ENCODE measurements around the gene NCOR1. TPM values are rescaled to one million over a fixed set of nuclear protein-coding genes. Genes with fewer than 3 reads are reported as not detected.

NCOR1 gene
- total RNA-seq, 2 experiments from 2014 or later: 68.0 to 134 TPM

GRCh38 chr17:16251043-16251442 lies 35.7 kb upstream of the NCOR1 start:
- no peaks in the 10 kb centered on the region for H3K9me2 ChIP-seq (ENCODE audit: insufficient read depth, low read length)
- TF ChIP-seq EZH2phosphoT487 (IDR thresholded peaks at IDR 0.05; ENCODE audit: borderline replicate concordance, low read depth, low read length) (no peak), CTCF (conservative IDR thresholded peaks at IDR 0.05; ENCODE audit: low read length) (no peak)
- POLR2A ChIA-PET: interaction anchor here (0.6 to 1.0 kb wide), 3 partner anchors 38 to 100 kb away, joined by 3 to 4 read pairs (median 3); no protein-coding TSS in a partner anchor
- CTCF ChIA-PET (ENCODE audit: unreplicated experiment): no interaction called here
- BruUV-seq (replicated peaks): no TSS peak
- no peak for DNase-seq (ENCODE audit: low spot score)
- no peaks in the 10 kb centered on the region for H3K9me3 ChIP-seq (ENCODE audit: low read length)
- H3K4me3 ChIP-seq (ENCODE audit: low read depth, low read length, poor library complexity, severe bottlenecking): no peak overlapping the region
- H3K4me1 ChIP-seq (ENCODE audit: insufficient read depth, low read length, poor library complexity, severe bottlenecking): no peaks in the 10 kb centered on the region
- H2AFZ ChIP-seq (ENCODE audit: low read length): no peak overlapping the region
- intact Hi-C loops (cut with micrococcal nuclease; ENCODE audit: unreplicated experiment): no loop called here
- no peaks in the 10 kb centered on the region for H3K79me2 ChIP-seq (ENCODE audit: insufficient read depth, low read depth, low read length)
- H3K27ac ChIP-seq (ENCODE audit: low read depth, low read length, poor library complexity, severe bottlenecking): no peak overlapping the region
- H3K4me2 ChIP-seq (ENCODE audit: low read length): no peak overlapping the region
- H3K36me3 ChIP-seq (ENCODE audit: insufficient read depth, low read length): peaks cover 13% of the 10 kb centered on the region; the same call in 1 of the 2 replicates
- no peaks in the 10 kb centered on the region for H4K20me1 ChIP-seq (ENCODE audit: insufficient read depth, low read length)

- Histone ChIP-seq H3K9me3 (ENCODE audit: low read length) (no peaks in the 10 kb centered on the region), H3K4me1 (ENCODE audit: insufficient read depth, low read length, poor library complexity, severe bottlenecking) (no peaks in the 10 kb centered on the region), H3K4me3 (ENCODE audit: low read depth, low read length, poor library complexity, severe bottlenecking) (no peak overlapping the region), H3K27ac (ENCODE audit: low read depth, low read length, poor library complexity, severe bottlenecking) (no peak overlapping the region), H3K9me2 (ENCODE audit: insufficient read depth, low read length) (no peaks in the 10 kb centered on the region), H3K36me3 (ENCODE audit: insufficient read depth, low read length) (peaks cover 13% of the 10 kb centered on the region; the same call in 1 of the 2 replicates), H2AFZ (ENCODE audit: low read length) (no peak overlapping the region), H4K20me1 (ENCODE audit: insufficient read depth, low read length) (no peaks in the 10 kb centered on the region), H3K79me2 (ENCODE audit: insufficient read depth, low read depth, low read length) (no peaks in the 10 kb centered on the region), H3K4me2 (ENCODE audit: low read length) (no peak overlapping the region)
- DNase-seq (ENCODE audit: low spot score): no peak
- no TSS peak for BruUV-seq (replicated peaks)
- TF ChIP-seq EZH2phosphoT487 (IDR thresholded peaks at IDR 0.05; ENCODE audit: borderline replicate concordance, low read depth, low read length) (no peak), CTCF (conservative IDR thresholded peaks at IDR 0.05; ENCODE audit: low read length) (no peak)
- intact Hi-C loops (cut with micrococcal nuclease; ENCODE audit: unreplicated experiment): no loop called here
- ChIA-PET POLR2A (interaction anchor here (0.9 to 1.0 kb wide), 2 partner anchors 38 to 100 kb away, joined by 3 read pairs; no protein-coding TSS in a partner anchor), CTCF (ENCODE audit: unreplicated experiment) (no interaction called here)
Observed at GRCh38 chr17:16250635-16251034, 35.3 kb upstream of the NCOR1 start.

- POLR2A ChIA-PET: interaction anchor here (0.5 kb wide), 1 partner anchor 19 kb away, joined by 4 read pairs; no protein-coding TSS in a partner anchor
- Histone ChIP-seq H3K4me1 (ENCODE audit: insufficient read depth, low read length, poor library complexity, severe bottlenecking) (no peaks in the 10 kb centered on the region), H3K36me3 (ENCODE audit: insufficient read depth, low read length) (peaks cover 13% of the 10 kb centered on the region; the same call in 1 of the 2 replicates), H4K20me1 (ENCODE audit: insufficient read depth, low read length) (no peaks in the 10 kb centered on the region), H2AFZ (ENCODE audit: low read length) (no peak overlapping the region), H3K27ac (ENCODE audit: low read depth, low read length, poor library complexity, severe bottlenecking) (no peak overlapping the region), H3K4me2 (ENCODE audit: low read length) (no peak overlapping the region), H3K79me2 (ENCODE audit: insufficient read depth, low read depth, low read length) (no peaks in the 10 kb centered on the region), H3K9me3 (ENCODE audit: low read length) (no peaks in the 10 kb centered on the region), H3K9me2 (ENCODE audit: insufficient read depth, low read length) (no peaks in the 10 kb centered on the region), H3K4me3 (ENCODE audit: low read depth, low read length, poor library complexity, severe bottlenecking) (no peak overlapping the region)
- CTCF ChIA-PET (ENCODE audit: unreplicated experiment): no interaction called here
- BruUV-seq (replicated peaks): no TSS peak
- TF ChIP-seq CTCF (conservative IDR thresholded peaks at IDR 0.05; ENCODE audit: low read length) (no peak), EZH2phosphoT487 (IDR thresholded peaks at IDR 0.05; ENCODE audit: borderline replicate concordance, low read depth, low read length) (no peak)
- intact Hi-C loops (cut with micrococcal nuclease; ENCODE audit: unreplicated experiment): no loop called here
- no peak for DNase-seq (ENCODE audit: low spot score)
Observed at GRCh38 chr17:16247586-16247984, 32.3 kb upstream of the NCOR1 start.

Measured in OCI-LY7 (cell line).